ENCODE data around the gene ISY1.
"Not testable (repeated sequence)": the region's sequence is repeated elsewhere in the genome, so short reads cannot be mapped to it uniquely, and the experiment has no call there.

- not testable (repeated sequence) for TF ChIP-seq CTCF (IDR thresholded peaks at IDR 0.05); ZFX (IDR thresholded peaks at IDR 0.05; ENCODE audit: borderline replicate concordance)
Measured at GRCh38 chr3:129111076-129111780, 49.6 kb downstream of the ISY1 start.
